Stimulated activated CD8-positive, alpha-beta memory T cell treated with anti-CD3 and anti-CD28 coated beads, Interleukin-12 subunit alpha, Interleukin-12 subunit beta, amount 100 ng/mL, for 1 hour (primary cell): Measurements from ENCODE around the gene ZKSCAN4.

Experiments
- DNase-seq: peaks from one replicate; pipeline ENCODE4 v3.0.0-alpha.2; 2020; ENCODE audit warnings: low read depth

Gene ZKSCAN4

DNA sequence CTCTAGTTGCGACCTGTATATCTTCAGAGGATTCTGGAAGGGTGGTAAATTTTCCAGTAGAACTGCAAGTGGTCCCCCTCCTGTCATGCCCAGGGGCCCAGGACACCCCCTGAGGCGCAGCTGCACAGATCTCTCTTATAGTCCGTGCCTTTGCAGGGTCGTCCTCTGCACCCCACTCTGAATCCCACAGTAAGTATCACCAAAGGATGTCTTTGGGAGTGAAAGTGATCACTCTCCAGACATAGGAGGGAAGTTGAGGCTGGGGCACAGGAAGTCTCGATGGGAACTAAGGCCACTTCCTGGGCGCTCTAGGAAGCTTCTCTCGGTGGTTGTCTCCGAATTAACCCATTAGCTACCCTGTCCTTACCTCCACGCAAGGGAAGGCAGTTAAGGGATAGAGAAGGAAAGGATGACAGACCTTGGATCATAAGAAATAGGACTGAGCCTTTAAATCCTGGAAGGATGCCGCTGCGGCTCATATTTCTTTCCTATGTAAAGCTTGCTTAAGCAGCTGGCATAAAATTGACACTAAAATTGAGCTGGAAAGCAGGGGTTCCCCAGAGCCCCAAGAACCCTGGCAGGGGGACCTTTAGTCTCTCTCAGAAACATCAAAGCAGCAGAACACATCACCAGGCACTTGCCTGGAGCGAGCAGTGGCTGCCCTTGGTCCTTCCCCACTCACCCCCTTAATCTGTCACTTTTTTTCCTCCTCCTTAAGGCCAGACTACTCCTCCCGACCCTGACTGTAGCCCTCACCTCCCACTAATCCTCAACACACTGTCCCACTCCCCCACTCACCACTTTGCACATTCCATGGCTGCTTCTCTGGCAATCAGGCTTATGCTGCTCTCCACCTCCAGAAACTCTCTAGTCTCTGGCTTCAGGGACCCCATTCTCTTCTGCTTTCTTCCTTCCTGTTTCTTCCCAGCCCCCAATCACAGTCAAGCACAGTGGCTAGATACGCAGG lies at the start of gene ZKSCAN4:
ZKSCAN4 (minus strand) TSS at position 261 of the 967 bp plus-strand sequence. CDS start 289 bp downstream, outside the sequence.
- peak; percentile 69 for DNase-seq

DNA sequence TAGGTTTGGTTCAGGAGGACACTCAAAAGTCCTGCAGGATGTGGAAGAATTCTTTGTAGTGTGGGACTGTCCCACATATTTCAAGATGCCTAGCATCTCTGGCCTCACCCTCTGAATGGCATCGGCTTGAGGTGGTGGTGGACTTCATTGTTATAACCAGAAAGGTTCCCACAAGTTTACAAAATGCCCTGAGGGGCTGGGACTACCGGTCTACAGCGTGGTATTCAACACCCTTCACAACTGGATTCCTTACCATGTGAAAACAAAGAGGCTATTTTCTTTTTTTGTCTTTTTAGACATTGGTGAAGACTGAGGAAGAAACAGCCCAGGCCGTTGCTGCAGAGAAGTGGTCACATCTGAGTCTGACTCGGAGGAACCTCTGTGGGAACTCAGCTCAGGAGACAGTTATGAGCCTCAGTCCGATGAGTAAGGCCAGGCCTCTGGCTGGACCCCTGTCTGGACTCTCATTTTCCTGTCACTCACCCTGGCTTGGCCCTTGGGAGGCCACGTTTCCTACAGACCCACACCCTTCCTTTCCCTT lies 44.5 kb upstream of the ZKSCAN4 start:
- no peak for DNase-seq

DNA sequence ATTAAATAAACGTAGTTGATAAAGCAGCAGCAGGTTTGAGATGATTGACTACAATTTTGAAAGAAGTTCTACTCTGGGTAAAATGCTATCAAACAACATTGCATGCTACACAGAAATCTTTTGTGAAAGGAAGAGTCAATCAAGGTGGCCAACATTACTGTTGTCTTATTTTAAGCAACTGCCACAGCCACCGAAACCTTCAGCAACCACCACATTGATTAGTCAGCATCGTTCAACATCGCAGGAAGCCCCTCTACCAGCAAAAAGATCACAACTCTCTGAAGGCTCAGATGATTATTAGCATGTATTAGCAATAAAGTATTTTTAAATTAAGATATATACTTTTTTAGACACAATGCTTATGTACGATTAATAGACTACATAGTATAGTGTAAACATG lies 43.3 kb upstream of the ZKSCAN4 start:
- DNase-seq, result no peak

DNA sequence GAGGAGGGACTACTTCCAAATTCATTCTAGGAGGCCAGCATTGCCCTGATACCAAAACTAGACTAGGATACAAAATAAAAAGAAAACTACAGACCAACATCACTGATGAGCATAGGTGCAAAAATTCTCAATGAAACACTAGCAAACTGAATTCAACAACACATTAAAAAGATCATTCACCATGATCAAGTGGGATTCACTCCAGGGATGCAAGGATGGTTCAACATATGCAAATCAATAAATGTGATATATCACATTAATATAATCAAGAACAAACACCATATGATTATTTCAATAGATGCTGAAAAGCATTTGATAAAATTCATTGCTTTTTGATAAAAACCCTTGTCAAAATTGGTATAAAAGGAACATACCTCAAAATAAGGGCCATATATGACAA lies 39.5 kb upstream of the ZKSCAN4 start:
- DNase-seq, result no peak

DNA sequence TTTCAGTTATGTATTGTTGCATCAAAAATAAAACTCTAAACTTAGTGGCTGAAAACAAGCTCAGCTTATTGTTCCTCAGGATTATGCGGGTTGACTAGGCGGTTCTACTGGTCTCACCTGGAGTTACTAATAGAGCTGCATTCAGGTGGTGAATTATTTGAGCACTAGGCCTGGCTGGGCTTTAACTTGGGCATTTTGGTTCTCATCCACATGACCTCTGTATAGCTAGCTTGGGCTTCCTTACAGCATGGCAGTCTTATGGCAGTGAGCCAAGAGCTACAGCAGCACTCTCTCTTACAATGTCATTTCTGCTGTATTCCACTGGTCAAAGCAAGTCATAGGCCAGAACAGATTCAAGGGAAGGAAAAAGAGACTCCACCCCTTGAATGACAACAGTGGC lies 30.9 kb upstream of the ZKSCAN4 start:
- DNase-seq, result no peak

DNA sequence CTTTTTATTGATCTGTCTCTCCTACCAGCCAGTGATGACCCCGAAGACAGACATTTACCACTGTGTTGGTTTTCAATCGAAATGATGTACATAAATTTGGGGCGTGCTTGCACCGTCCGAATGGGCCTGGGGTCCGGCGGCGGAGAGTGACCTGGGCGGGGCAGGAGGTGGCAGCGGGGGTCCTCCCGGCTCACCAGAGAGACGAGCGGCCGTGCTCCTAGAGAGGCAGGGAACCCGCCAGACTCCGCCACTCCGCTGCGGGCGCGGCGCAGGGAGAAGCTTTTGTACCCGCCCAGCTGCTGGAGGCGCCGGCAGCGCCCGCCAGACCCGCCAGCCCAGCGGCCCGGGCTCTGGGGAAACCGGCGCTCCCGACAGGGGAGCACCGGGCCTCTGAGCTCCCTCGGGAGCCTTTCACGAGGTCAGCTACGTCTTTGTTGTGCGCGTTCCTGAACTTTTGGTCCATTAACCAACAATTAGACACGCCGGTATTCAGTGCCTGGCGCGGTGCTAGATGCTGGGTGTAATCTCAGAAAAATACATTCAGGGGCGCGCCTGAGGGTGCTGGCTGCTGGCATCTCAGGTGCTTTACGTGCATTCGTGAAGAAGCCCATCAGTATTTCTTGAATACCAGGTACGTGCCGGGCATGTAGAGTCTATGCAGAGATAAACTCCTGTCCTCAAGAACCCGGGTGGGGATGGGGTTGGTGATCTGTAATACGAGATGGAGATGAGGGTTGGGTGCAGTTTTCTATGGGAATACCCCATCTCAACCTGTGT lies 29.4 kb upstream of the ZKSCAN4 start, which contains the start of gene PGBD1:
PGBD1 (plus strand) TSS at position 285 of the 777 bp plus-strand sequence. CDS start 2,242 bp downstream, outside the sequence.
- no peak for DNase-seq

DNA sequence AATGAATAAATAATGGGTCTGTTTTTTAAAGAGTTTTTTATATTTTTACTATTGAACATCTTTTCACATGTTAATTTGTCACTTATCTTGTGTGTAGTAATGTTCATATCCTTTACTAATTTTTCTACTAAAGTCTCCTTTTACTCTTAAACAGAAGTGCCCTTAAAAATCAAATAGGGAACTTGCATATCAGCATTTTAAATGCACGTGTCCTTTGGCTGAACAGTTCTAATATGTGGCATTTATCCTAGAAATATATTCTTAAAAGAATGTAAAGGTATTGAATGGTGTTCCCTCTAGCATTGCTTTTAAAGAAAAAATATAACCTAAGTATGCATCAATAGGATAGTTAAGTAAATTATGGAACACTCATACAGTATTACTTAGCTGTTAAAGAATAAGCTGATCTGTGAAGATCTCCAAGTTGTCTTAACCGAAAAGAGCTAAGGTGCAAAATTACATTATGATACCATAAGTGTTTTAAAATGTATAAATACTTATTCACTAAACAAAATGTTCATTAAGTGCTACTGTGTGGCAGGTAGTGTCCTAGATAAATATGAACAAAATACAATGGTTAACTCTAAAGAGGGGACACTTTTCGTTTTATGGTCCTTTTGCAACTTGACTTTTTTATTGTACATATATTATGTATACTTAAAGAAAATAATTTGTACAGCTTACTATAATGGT lies 28.7 kb upstream of the ZKSCAN4 start:
- DNase-seq, result no peak

DNA sequence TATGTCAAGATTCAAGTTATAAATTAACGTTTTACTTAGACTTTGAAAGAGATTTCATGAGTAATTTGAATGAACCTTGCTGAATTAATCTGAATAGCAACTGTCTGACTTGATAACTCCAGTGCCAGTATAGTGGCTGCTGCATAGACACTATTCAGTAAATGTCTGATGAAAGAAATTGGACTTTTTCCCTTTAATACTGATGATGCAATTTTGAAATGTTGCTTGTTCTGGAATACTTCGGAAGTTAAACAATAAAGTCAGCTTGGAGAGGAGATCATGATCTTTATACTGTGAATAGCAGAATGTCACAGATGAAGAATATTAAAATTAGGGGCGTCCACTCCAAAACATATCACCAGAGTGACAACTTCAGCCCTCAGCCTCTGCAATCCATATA lies 25.7 kb upstream of the ZKSCAN4 start:
- DNase-seq, result no peak

DNA sequence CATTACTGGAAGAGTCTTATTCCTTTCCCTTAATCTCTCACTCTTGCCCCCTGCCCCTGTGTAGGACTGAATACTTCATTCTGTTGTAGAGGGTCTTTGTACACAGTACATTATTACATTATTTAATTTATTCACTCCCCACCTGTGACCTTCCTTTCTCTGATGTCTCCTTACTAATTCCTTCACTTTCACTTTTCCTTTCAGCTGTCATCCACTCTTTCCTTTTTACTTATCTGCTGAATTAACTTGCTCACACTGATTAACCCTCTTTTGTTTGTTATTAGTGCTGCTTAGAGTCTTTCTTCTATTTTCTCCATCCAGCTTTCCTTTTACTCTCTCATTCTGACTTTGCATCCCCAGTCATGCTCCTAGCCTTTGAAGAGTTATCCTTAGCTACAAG lies 22.8 kb upstream of the ZKSCAN4 start:
- DNase-seq, result no peak

DNA sequence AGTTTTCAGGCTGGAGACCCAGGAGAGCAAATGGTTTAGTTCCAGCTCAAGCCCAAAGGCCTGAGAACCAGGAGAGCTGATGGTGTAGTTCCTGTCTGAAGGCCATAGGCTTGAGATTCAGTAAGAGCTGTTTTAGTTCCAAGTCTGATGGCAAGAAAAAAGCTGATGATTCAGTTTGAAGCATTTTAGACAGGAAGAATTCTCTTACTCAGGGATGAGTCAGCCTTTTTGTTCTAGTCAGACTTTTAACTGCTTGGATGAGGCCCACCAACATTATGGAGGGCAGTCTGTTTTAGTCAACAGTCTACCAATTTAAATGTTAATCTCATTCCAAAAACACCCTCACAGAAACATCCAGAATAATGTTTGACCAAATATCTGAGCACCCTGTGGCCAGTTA lies 17.4 kb upstream of the ZKSCAN4 start:
- DNase-seq, result no peak

DNA sequence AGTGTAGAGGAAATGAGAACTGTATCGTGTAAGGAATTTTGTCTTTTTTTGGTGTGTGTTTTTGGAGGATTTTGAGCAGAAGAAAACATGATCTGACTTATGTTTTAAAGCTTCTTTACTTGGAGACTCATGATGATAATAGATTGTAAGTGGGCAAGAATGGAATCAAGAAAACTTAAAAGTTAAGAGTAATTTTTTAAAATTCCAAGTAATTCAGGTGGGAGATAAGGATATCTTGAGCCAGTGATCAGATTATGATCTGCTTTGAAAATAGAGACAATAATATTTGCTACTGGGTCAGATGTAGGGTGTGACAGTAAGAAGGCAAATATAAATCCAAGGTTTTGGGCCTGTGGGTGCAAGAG lies 15.6 kb upstream of the ZKSCAN4 start:
- DNase-seq, result no peak

DNA sequence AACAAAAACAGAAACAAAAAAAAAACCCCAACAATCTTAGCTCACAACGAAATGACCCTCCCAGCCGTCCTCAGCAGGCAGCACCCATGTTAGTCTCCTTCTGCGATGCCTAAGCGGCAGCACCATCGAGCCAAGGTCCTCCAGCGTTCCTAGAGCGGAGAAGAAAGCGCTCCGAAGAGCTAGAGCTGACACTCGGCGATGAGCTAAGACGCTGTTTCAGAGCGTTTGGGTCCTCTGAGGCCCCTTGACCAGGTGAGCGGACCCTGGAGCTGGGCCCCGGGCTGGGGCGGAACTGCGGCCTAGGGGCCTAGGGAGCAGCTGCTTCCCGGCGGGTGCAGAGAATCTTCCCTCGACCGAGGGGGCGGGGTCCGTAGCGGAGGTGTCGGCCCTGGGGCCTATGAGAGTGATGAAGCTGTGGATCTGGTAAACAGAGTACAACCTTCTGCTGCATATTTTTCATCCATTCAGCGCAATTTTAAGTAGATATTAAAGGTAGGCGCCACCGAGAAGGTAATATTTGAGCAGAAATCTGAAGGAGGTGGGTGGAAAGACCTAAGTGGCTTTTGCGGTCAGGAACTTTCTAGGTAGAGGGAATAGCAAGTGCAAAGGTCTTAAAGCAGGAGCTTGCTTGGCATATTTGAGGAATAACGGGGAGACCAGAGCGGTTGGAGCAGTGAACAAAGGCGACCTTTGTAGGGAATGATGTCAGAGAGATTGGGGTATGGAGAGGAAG lies 15.1 kb upstream of the ZKSCAN4 start, which contains the start of gene ZSCAN26:
ZSCAN26 (plus strand) TSS at position 182 of the 733 bp plus-strand sequence. CDS start 4,777 bp downstream, outside the sequence.
- peak; percentile 72 for DNase-seq

DNA sequence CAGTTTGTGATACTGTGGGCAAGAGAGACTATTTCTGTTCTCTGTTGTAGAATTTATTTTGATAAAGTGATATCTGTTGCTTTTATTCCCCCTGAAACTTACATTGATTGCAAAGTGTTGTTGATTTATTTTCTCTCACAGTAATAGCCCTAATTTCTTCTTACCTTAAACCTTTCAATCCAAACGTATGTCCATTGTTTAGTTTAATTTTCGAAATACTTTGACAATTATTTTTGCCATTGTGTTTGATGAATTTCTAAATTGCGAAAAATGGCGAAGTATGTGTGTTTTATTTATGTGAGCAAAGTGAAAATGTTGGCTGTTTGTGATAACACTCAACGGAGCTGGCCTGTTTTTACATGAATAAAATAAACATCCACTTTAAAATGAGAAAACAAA lies 14.5 kb upstream of the ZKSCAN4 start:
- no peak for DNase-seq

DNA sequence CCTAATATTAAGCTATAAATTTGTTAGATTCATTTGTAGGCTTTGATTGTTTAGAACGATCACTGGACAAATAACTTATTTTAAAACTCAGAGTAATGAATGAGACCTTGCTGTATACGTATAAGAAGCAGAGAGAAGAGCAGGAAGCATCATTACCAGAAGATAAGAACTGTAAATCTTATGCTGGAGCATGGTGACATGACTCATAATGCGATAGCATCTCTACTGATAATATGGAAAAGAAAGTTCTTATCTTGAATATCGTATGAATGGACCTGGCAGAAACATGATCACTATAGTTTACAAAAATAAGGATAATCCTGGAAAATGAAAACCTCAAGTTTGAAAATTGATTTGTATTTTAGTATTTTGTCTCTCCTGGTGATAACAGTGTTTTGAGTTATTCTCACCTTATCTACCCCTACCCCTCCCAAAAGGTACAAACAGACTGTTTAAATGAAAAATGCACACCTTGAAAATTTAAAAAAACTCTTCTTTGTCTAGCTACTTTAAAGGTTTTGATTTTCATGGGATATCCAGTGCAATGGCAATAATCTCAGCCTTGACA lies 12.8 kb upstream of the ZKSCAN4 start:
- no peak for DNase-seq

DNA sequence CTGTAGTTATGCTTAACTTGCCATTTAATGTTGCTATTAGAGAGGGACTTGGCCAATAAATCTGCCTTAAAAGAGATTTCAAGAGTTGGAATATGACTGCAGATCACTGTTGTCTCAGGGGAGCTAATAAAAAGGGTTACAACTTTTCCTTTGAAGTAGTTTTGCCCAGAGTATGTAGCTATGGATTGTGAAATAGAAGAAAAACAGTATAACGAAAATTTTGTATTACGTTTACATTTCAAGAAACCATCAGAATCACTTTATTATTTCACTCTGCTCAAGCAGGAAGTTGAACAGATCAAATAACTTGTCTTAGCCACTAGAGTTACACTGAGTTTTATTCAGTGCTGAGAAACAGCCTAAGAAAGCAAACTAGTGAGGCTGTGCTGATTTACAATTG lies 11.9 kb upstream of the ZKSCAN4 start:
- no peak for DNase-seq

DNA sequence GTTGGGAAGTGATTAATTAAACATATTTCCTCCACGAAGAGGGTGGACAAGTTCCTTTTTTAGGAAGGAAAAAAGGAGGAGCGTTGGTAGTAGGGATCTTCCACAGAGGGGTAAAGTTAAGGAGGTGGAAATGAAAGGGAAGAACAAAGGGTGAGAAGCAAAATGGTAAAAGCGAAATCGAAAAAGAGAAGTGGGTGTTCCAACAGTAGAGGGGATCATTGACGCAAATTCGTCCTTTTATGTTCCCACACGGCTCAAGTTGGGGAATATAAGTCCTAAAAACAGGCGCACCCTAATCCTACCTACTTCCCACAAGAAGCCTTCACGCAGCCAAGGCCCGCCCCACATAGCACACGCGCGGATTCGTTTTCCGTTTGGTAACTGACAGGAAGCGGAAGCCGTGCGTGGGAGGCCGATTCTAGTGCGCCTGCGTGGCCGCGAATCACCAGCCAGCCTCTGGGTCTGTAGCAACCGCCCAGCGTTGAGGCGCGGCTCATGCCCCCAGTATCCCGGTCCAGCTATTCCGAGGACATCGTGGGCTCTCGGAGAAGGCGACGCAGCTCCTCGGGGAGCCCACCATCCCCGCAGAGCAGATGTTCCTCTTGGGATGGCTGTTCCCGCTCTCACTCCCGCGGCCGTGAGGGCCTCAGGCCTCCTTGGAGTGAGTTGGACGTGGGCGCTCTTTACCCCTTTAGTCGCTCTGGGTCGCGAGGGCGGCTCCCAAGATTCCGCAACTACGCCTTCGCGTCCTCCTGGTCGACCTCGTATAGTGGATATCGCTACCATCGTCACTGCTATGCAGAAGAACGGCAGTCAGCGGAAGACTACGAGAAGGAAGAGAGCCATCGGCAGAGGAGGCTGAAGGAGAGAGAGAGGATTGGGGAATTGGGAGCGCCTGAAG lies 7.1 kb upstream of the ZKSCAN4 start, which contains the start of gene NKAPL:
NKAPL (plus strand) TSS at position 421 of the 901 bp plus-strand sequence; CDS start at position 496, 75 bp downstream.
- DNase-seq, result peak; percentile 34

DNA sequence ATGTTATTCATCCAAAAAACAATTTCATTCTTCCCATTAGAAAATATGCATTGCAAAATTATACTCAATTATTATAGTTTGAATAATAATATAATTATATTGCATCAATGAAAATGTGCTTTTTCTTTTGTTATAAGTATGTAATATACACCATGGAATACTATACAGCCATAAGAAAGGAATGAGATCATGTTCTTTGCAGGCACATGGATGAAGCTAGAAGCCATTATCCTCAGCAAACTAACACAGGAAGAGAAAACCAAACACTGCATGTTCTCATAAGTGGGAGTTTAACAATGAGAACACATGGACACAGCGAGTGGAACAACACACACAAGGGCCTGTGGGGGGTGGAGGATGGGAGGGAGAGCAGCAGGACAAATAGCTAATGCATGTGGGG lies 5.0 kb upstream of the ZKSCAN4 start:
- no peak for DNase-seq

DNA sequence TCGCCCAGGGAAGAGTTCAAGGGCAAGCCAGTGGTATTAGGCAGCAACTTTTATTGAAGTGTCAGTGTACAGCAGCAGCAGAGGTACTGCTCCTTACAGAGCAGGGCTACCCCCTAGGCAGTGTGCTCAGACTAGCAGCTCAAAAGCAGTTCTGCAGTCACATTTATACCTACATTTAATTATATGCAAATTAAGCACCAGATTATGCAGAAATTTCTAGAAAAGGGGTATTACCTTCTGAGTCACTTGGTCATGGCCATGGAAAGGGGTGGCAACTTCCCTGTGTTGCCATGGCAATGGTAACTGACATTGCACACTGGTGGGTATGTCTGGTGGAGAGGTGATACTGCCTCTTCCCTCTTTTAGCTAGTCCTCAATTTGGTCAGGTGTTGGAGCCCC lies 2.1 kb upstream of the ZKSCAN4 start:
- DNase-seq, result no peak

DNA sequence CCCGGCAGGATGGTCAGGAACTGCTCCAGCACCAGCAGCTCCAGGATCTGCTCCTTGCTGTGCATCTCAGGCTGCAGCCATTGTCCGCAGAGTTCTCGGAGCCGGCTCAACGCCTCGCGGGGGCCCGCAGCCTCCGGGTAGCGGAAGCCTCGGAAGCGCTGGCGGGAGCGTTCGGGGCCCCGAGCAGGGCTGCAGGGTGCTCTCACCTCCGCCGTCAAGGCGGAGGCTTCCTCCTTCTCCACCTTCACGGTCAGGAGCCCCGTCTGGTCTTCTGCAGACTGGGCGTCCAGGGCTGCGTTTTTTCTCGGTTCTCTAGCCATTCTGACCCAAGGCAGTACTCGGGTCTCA lies 434 bp downstream of the ZKSCAN4 start:
- no peak for DNase-seq

DNA sequence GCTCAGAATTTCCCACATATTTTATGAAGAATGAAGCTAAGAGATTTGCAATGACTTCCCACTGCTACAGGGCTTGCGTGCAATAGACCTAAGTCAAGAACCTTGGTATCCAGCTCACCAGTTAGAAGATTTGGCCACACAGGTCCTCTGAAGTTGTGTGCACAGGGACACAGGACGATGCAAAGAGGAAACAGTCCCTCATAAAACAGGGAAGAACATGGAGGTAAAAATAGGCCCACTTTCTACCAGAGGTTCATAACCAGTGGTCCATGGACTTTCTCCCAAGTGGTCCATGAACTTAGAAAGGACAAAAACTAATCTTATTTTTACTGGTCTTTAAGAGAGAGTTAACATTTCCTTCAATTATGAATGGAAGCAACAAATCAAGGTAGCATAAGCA lies 1.3 kb downstream of the ZKSCAN4 start:
- DNase-seq, result no peak
